GM23338 (cell line): ENCODE data around the gene HSPA12B. TPM values are rescaled to one million over a fixed set of nuclear protein-coding genes. Genes with fewer than 3 reads are reported as not detected.

Experiments used
- ATAC-seq: fragments of 200-7000 bp; cut with Tn5 transposase; 3 replicates; pipeline ENCODE4 v1.9.1; 2020
- DNase-seq: peaks from one replicate; pipeline ENCODE4 v3.0.0-alpha.2; 2015; ENCODE audit warnings: low spot score
- H2AFZ ChIP-seq: fragments of 200-600 bp; sonication (generic); 2 replicates; pipeline ENCODE4 v1.8.0; 2016; ENCODE audit warnings: antibody characterized with exemption, mild to moderate bottlenecking, moderate library complexity
- H3F3A ChIP-seq: fragments of 200-600 bp; sonication (generic); replicated peaks from 2 replicates; pipeline ENCODE4 v1.8.0; 2017; ENCODE audit warnings: antibody characterized with exemption, mixed run types, low read depth
- H3K27ac ChIP-seq: fragments of 200-600 bp; sonication (generic); 2 replicates; pipeline ENCODE4 v1.6.1; 2016; ENCODE audit warnings: low read depth
- H3K27me3 ChIP-seq: fragments of 200-600 bp; sonication (generic); 2 replicates; pipeline ENCODE4 v1.8.0; 2016; ENCODE audit warnings: mild to moderate bottlenecking, mixed run types, moderate library complexity; ENCODE audit not compliant: insufficient read depth
- H3K36me3 ChIP-seq: fragments of 200-600 bp; sonication (generic); 2 replicates; pipeline ENCODE4 v1.8.0; 2016; ENCODE audit warnings: mild to moderate bottlenecking; ENCODE audit not compliant: insufficient read depth
- H3K4me1 ChIP-seq: fragments of 200-600 bp; sonication (generic); 2 replicates; pipeline ENCODE4 v1.8.0; 2016; ENCODE audit warnings: mild to moderate bottlenecking, moderate library complexity; ENCODE audit not compliant: insufficient read depth
- H3K4me2 ChIP-seq: fragments of 200-600 bp; sonication (generic); 2 replicates; pipeline ENCODE4 v1.7.1; 2017; ENCODE audit warnings: mixed run types
- H3K4me3 ChIP-seq: fragments of 200-600 bp; sonication (generic); 2 replicates; pipeline ENCODE4 v1.6.1; 2016; ENCODE audit warnings: mixed run types
- H3K79me2 ChIP-seq: fragments of 200-600 bp; sonication (generic); replicated peaks from 2 replicates; pipeline ENCODE4 v1.8.0; 2017; ENCODE audit warnings: mild to moderate bottlenecking; ENCODE audit not compliant: insufficient read depth
- H3K9me2 ChIP-seq: fragments of 200-600 bp; sonication (generic); 2 replicates; pipeline ENCODE4 v1.8.0; 2017; ENCODE audit not compliant: insufficient read depth
- H4K20me1 ChIP-seq: fragments of 200-600 bp; sonication (generic); replicated peaks from 2 replicates; pipeline ENCODE4 v1.8.0; 2017; ENCODE audit warnings: mild to moderate bottlenecking; ENCODE audit not compliant: insufficient read depth
- H3K27ac Mint-ChIP-seq: 2 replicates; pipeline ENCODE4 v1.8.0; 2020; ENCODE audit warnings: inconsistent platforms, mild to moderate bottlenecking, moderate library complexity, mixed read lengths
- H3K27me3 Mint-ChIP-seq: 3 replicates; pipeline ENCODE4 v1.8.0; 2022; ENCODE audit warnings: low read depth, mild to moderate bottlenecking, moderate library complexity, mixed read lengths, inconsistent platforms; ENCODE audit not compliant: insufficient read depth, poor library complexity
- H3K36me3 Mint-ChIP-seq: 3 replicates; pipeline ENCODE4 v1.8.0; 2021; ENCODE audit warnings: low read depth, mild to moderate bottlenecking, inconsistent platforms, moderate library complexity, mixed read lengths
- H3K4me1 Mint-ChIP-seq: 3 replicates; pipeline ENCODE4 v1.8.0; 2020; ENCODE audit warnings: mild to moderate bottlenecking, inconsistent platforms, mixed read lengths
- H3K4me3 Mint-ChIP-seq: 3 replicates; pipeline ENCODE4 v1.8.0; 2021; ENCODE audit warnings: moderate library complexity, mild to moderate bottlenecking, inconsistent platforms, mixed read lengths
- H3K9me3 Mint-ChIP-seq: 3 replicates; pipeline ENCODE4 v1.8.0; 2020; ENCODE audit warnings: moderate library complexity, mild to moderate bottlenecking, inconsistent platforms, mixed read lengths
- CREB1 ChIP-seq: fragments of 250-450 bp; sonication (Bioruptor Pico); IDR thresholded peaks from 2 replicates; pipeline ENCODE4 v1.5.0; 2020; ENCODE audit warnings: low read depth, mild to moderate bottlenecking, moderate library complexity
- EZH2 ChIP-seq: fragments of 200-600 bp; sonication (generic); IDR thresholded peaks from one replicate; pipeline ENCODE4 v1.8.0; 2017; ENCODE audit warnings: antibody characterized with exemption, mild to moderate bottlenecking, low read depth; ENCODE audit not compliant: unreplicated experiment
- EZH2phosphoT487 ChIP-seq: fragments of 200-600 bp; sonication (generic); IDR thresholded peaks from one replicate; pipeline ENCODE4 v1.8.1; 2018; ENCODE audit warnings: antibody characterized with exemption; ENCODE audit not compliant: unreplicated experiment
- JUNB ChIP-seq: IDR thresholded peaks from one replicate; pipeline ENCODE4 v1.6.1; 2016; ENCODE audit warnings: antibody characterized with exemption; ENCODE audit not compliant: unreplicated experiment
- NANOG ChIP-seq: IDR thresholded peaks from 2 replicates; pipeline ENCODE4 v1.6.1; 2016; ENCODE audit warnings: antibody characterized with exemption, borderline replicate concordance
- POLR2AphosphoS5 ChIP-seq: IDR thresholded peaks from 2 replicates; pipeline ENCODE4 v1.6.1; 2016; ENCODE audit warnings: antibody characterized with exemption, low read depth
- REST ChIP-seq: IDR thresholded peaks from one replicate; pipeline ENCODE4 v1.6.1; 2018; ENCODE audit warnings: antibody characterized with exemption; ENCODE audit not compliant: unreplicated experiment
- STAT1 ChIP-seq: IDR thresholded peaks from one replicate; pipeline ENCODE4 v1.6.1; 2016; ENCODE audit warnings: antibody characterized with exemption; ENCODE audit not compliant: unreplicated experiment
- ZNF114 ChIP-seq: fragments of 250-450 bp; sonication (Bioruptor Pico); IDR thresholded peaks from 2 replicates; pipeline ENCODE4 v1.5.0; 2020; ENCODE audit warnings: mild to moderate bottlenecking, moderate library complexity
- ZNF331 ChIP-seq: fragments of 250-450 bp; sonication (Bioruptor Pico); IDR thresholded peaks from 2 replicates; pipeline ENCODE4 v1.5.0; 2020; ENCODE audit warnings: low read depth, mild to moderate bottlenecking, moderate library complexity
- polyA plus RNA-seq: library from polyadenylated mRNA; unstranded; fragments of >200 nt; fragmentation: Nextera tagmentation; extraction: Ambion mirVana; gene quantifications from 2 replicates; pipeline ENCODE4 v1.2.1, GENCODE V29; 2016
- total RNA-seq: library from RNA; depleted of rRNA; stranded (reverse); fragments of >200 nt; shearing (Covaris generic); gene quantifications from 2 replicates; pipeline ENCODE4 v1.2.3, GENCODE V29; 2014
- TF ChIP-seq, protein P1 (sequence below), 2 experiments: fragments of 200-600 bp in 1 of 2; sonication (generic) in 1 of 2; conservative IDR thresholded peaks; 2 replicates each; pipeline versions ENCODE4 v1.5.1 to v1.6.1; 2016 to 2017; ENCODE audit warnings: antibody characterized with exemption in 2 of 2, low read depth in 2 of 2, mild to moderate bottlenecking in 2 of 2, moderate library complexity in 1 of 2
- TF ChIP-seq, protein P2 (sequence below): IDR thresholded peaks from 2 replicates; pipeline ENCODE4 v1.6.1; 2016; ENCODE audit warnings: antibody characterized with exemption

HSPA12B gene
- total and polyA plus RNA-seq, 2 experiments from 2014 or later: 2.8 to 6.5 TPM

- TF ChIP-seq, protein P1, sequence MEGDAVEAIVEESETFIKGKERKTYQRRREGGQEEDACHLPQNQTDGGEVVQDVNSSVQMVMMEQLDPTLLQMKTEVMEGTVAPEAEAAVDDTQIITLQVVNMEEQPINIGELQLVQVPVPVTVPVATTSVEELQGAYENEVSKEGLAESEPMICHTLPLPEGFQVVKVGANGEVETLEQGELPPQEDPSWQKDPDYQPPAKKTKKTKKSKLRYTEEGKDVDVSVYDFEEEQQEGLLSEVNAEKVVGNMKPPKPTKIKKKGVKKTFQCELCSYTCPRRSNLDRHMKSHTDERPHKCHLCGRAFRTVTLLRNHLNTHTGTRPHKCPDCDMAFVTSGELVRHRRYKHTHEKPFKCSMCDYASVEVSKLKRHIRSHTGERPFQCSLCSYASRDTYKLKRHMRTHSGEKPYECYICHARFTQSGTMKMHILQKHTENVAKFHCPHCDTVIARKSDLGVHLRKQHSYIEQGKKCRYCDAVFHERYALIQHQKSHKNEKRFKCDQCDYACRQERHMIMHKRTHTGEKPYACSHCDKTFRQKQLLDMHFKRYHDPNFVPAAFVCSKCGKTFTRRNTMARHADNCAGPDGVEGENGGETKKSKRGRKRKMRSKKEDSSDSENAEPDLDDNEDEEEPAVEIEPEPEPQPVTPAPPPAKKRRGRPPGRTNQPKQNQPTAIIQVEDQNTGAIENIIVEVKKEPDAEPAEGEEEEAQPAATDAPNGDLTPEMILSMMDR (conservative IDR thresholded peaks at IDR 0.05; ENCODE audit: low read depth in 2 of 2): no peak
- TF ChIP-seq NANOG (no peak), EZH2 (no peak), JUNB (no peak), CREB1 (CRISPR knock-in tag) (no peak), POLR2AphosphoS5 (no peak), ZNF331 (no peak), EZH2phosphoT487 (no peak), STAT1 (no peak), REST (no peak), ZNF114 (CRISPR knock-in tag) (no peak)
- TF ChIP-seq, protein P2, sequence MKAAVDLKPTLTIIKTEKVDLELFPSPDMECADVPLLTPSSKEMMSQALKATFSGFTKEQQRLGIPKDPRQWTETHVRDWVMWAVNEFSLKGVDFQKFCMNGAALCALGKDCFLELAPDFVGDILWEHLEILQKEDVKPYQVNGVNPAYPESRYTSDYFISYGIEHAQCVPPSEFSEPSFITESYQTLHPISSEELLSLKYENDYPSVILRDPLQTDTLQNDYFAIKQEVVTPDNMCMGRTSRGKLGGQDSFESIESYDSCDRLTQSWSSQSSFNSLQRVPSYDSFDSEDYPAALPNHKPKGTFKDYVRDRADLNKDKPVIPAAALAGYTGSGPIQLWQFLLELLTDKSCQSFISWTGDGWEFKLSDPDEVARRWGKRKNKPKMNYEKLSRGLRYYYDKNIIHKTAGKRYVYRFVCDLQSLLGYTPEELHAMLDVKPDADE: no peak
Measured at GRCh38 chr20:3714092-3714491, 18.4 kb upstream of the HSPA12B start (continued).

GRCh38 chr20:3716195-3716834, 16.2 kb upstream of the HSPA12B start:
- H3K4me2 ChIP-seq: no peak overlapping the region
- no peak overlapping the region for H3K4me3 ChIP-seq
- Mint-ChIP-seq H3K4me3 (no peak overlapping the region; the same call in 2 of the 3 replicates), H3K9me3 (no peaks in the 10 kb centered on the region), H3K36me3 (no peaks in the 10 kb centered on the region), H3K27ac (no peak overlapping the region), H3K27me3 (peaks cover 7% of the 10 kb centered on the region), H3K4me1 (peaks cover 6% of the 10 kb centered on the region; the same call in 2 of the 3 replicates)
- TF ChIP-seq, protein P1 (conservative IDR thresholded peaks at IDR 0.05; ENCODE audit: low read depth in 2 of 2): peak; percentile 83 to 97
- TF ChIP-seq ZNF331: no peak
- DNase-seq (peak; percentile 84), ATAC-seq (peak; percentile 99)
- no peaks in the 10 kb centered on the region for H3K36me3 ChIP-seq
- H3K27ac ChIP-seq: no peak overlapping the region
- no peaks in the 10 kb centered on the region for H3K79me2 ChIP-seq
- H3F3A ChIP-seq: no peaks in the 10 kb centered on the region
- no peaks in the 10 kb centered on the region for H3K27me3 ChIP-seq
- H2AFZ ChIP-seq: no peak overlapping the region
- H3K9me2 ChIP-seq: no peaks in the 10 kb centered on the region
- H3K4me1 ChIP-seq: no peaks in the 10 kb centered on the region
- no peaks in the 10 kb centered on the region for H4K20me1 ChIP-seq
